Small intestine (tissue), 7 donors: ENCODE measurements around the gene SUFU. TPM values are rescaled to one million over a fixed set of nuclear protein-coding genes. Genes with fewer than 3 reads are reported as not detected.

Source experiments
- DNase-seq, 2 donors: peaks; one replicate each; pipeline versions ENCODE4 v3.0.0 to v3.0.0-alpha.2; 2013
- FAIRE-seq: peaks from 2 replicates; lab custom pipeline; 2012; peaks lifted over from hg19 to GRCh38; lab: Jason Lieb, UNC
- H3K27ac ChIP-seq, 3 donors: one replicate each; pipeline ENCODE4 v1.5.1; 2013; ENCODE audit warnings: low read length in 2 of 3, mild to moderate bottlenecking in 2 of 3, control low read depth in 1 of 3, inconsistent platforms in 1 of 3, low read depth in 1 of 3, moderate library complexity in 1 of 3
- H3K27me3 ChIP-seq, 3 donors: one replicate each; pipeline ENCODE4 v1.6.1; 2013; ENCODE audit warnings: low read length in 3 of 3, inconsistent platforms in 1 of 3; ENCODE audit not compliant: control insufficient read depth in 3 of 3, insufficient read depth in 3 of 3
- H3K36me3 ChIP-seq, 3 donors: one replicate each; pipeline ENCODE4 v1.6.1; 2013; ENCODE audit warnings: low read length in 3 of 3, inconsistent platforms in 1 of 3, low read depth in 1 of 3, mild to moderate bottlenecking in 1 of 3, moderate library complexity in 1 of 3; ENCODE audit not compliant: control insufficient read depth in 3 of 3, insufficient read depth in 2 of 3
- H3K4me1 ChIP-seq, 3 donors: one replicate each; pipeline ENCODE4 v1.6.1; 2013; ENCODE audit warnings: low read length in 2 of 3, inconsistent platforms in 1 of 3, low read depth in 1 of 3, mild to moderate bottlenecking in 1 of 3, moderate library complexity in 1 of 3; ENCODE audit not compliant: control insufficient read depth in 3 of 3, insufficient read depth in 2 of 3
- H3K4me3 ChIP-seq, 3 donors: one replicate each; pipeline ENCODE4 v1.5.1; 2013; ENCODE audit warnings: low read length in 3 of 3, control low read depth in 1 of 3, inconsistent platforms in 1 of 3, low read depth in 1 of 3, mild to moderate bottlenecking in 1 of 3, moderate library complexity in 1 of 3
- H3K9me3 ChIP-seq, 2 donors: one replicate each; pipeline ENCODE4 v1.6.1; 2013; ENCODE audit warnings: low read depth in 1 of 2, low read length in 1 of 2; ENCODE audit not compliant: control insufficient read depth in 2 of 2, insufficient read depth in 1 of 2
- WGBS, 3 donors: extraction: QIAGEN DNeasy Blood & Tissue Kit; methylation state at CpG; one replicate each; pipeline ENCODE4 v1.1.7; 2013; 5-methylcytosine and 5-hydroxymethylcytosine counted together
- polyA plus RNA-seq, 4 donors: library from polyadenylated mRNA; stranded (reverse) in 3 of 4; unstranded in 1 of 4; fragments of 200-250 nt in 3 of 4; fragments of 120-200 nt in 1 of 4; gene quantifications; one replicate each; pipeline versions ENCODE4 v1.2.1 to v1.2.3, GENCODE V29; 2013
- donor health status: healthy with polysubstance abuse.
- donor health status: control.
- donor health status: control.
- donor health status: Bipolar disorder and iron deficiency.
- donor health status: healthy.

Gene SUFU
- polyA plus RNA-seq, 4 donors: 2.2 to 15.0 (median 4.0) TPM

GRCh38 chr10:102631525-102632393, 128.0 kb downstream of the SUFU start:
- Histone ChIP-seq H3K27me3 (no peaks in the 10 kb centered on the region), H3K27ac (peak overlapping the region in 2 of 3 donors; percentile 61 to 69), H3K9me3 (no peaks in the 10 kb centered on the region), H3K4me1 (peaks cover 0 to 51% (median 7%) of the 10 kb centered on the region in 3 donors), H3K4me3 (no peak overlapping the region), H3K36me3 (peaks cover 0 to 59% (median 0%) of the 10 kb centered on the region in 3 donors)
- DNase-seq (no peak), FAIRE-seq (no peak)
- 88 to 92% (median 91%) methylated on average over 10 of the region's 10 CpGs for WGBS, 3 donors

GRCh38 chr10:102632394-102633111, 128.8 kb downstream of the SUFU start:
- Histone ChIP-seq H3K9me3 (no peaks in the 10 kb centered on the region), H3K27ac (peak overlapping the region in 2 of 3 donors; percentile 61 to 69), H3K4me3 (no peak overlapping the region), H3K27me3 (no peaks in the 10 kb centered on the region), H3K4me1 (peaks cover 0 to 46% (median 7%) of the 10 kb centered on the region in 3 donors), H3K36me3 (peaks cover 0 to 53% (median 0%) of the 10 kb centered on the region in 3 donors)
- WGBS, 3 donors: 49 to 64% (median 62%) methylated on average over 5 of the region's 5 CpGs
- FAIRE-seq: no peak
- no peak for DNase-seq

- H3K9me3 ChIP-seq: no peaks in the 10 kb centered on the region
- FAIRE-seq (no peak), DNase-seq (no peak)
- no peaks in the 10 kb centered on the region for H3K27me3 ChIP-seq
- H3K27ac ChIP-seq: peak overlapping the region in 2 of 3 donors; percentile 61 to 88
- H3K4me1 ChIP-seq: peaks cover 0 to 38% (median 3%) of the 10 kb centered on the region in 3 donors
- WGBS, 3 donors: 28 to 75% (median 47%) methylated on average over 6 of the region's 6 CpGs
- H3K4me3 ChIP-seq: no peak overlapping the region
- H3K36me3 ChIP-seq: peaks cover 0 to 46% (median 0%) of the 10 kb centered on the region in 3 donors
Measured at GRCh38 chr10:102633287-102633686, 129.5 kb downstream of the SUFU start.

GRCh38 chr10:102633848-102634247, 130.1 kb downstream of the SUFU start:
- FAIRE-seq (no peak), DNase-seq (no peak)
- H3K4me3 ChIP-seq: no peak overlapping the region
- peaks cover 0 to 42% (median 0%) of the 10 kb centered on the region in 3 donors for H3K36me3 ChIP-seq
- no peaks in the 10 kb centered on the region for H3K9me3 ChIP-seq
- H3K27me3 ChIP-seq: no peaks in the 10 kb centered on the region
- peaks cover 0 to 37% (median 3%) of the 10 kb centered on the region in 3 donors for H3K4me1 ChIP-seq
- 78 to 91% (median 85%) methylated on average over 5 of the region's 5 CpGs for WGBS, 3 donors
- peak overlapping the region in 2 of 3 donors; percentile 61 to 88 for H3K27ac ChIP-seq

GRCh38 chr10:102634686-102635085, 130.9 kb downstream of the SUFU start:
- Histone ChIP-seq H3K27ac (no peak overlapping the region), H3K4me1 (peaks cover 0 to 31% (median 3%) of the 10 kb centered on the region in 3 donors), H3K27me3 (no peaks in the 10 kb centered on the region), H3K9me3 (no peaks in the 10 kb centered on the region), H3K36me3 (peaks cover 0 to 34% (median 0%) of the 10 kb centered on the region in 3 donors), H3K4me3 (no peak overlapping the region)
- no peak for FAIRE-seq
- WGBS, 3 donors: 63 to 68% (median 68%) methylated on average over 4 of the region's 4 CpGs
- no peak for DNase-seq

DNA sequence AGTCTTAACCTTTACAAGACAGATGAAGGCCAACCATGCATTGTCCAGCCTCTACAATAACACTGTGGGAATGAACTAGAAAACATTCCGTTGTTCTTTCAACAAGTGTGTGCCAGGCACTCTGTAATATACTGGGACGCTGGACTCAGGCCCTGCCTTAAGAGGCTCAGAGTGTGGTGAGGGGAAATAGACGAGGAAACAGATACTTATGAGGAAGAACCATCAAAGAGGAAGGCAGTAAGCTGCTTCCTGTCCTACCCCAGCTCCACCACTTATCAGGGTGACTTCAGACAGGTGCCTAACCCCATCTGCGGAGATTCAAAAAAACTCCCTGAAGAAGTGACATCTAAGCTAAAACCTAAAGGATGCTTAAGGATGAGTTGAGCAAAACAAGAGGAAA, 131.6 kb downstream of the SUFU start:
- Histone ChIP-seq H3K27ac (peak overlapping the region in 1 of 3 donors; percentile 14), H3K4me1 (peaks cover 0 to 28% (median 3%) of the 10 kb centered on the region in 3 donors), H3K9me3 (no peaks in the 10 kb centered on the region), H3K27me3 (no peaks in the 10 kb centered on the region), H3K36me3 (peaks cover 0 to 27% (median 0%) of the 10 kb centered on the region in 3 donors), H3K4me3 (no peak overlapping the region)
- FAIRE-seq (no peak), DNase-seq (no peak)
- WGBS, 3 donors: 51 to 58% (median 56%) methylated on average over 4 of the region's 4 CpGs

GRCh38 chr10:102639537-102639936, 135.8 kb downstream of the SUFU start:
- 9 to 35% (median 25%) methylated on average over 2 of the region's 2 CpGs for WGBS, 3 donors
- Histone ChIP-seq H3K36me3 (no peaks in the 10 kb centered on the region), H3K9me3 (no peaks in the 10 kb centered on the region), H3K4me1 (peaks cover 0 to 13% (median 0%) of the 10 kb centered on the region in 3 donors), H3K4me3 (no peak overlapping the region), H3K27me3 (no peaks in the 10 kb centered on the region), H3K27ac (no peak overlapping the region)
- no peak for DNase-seq
- no peak for FAIRE-seq

- DNase-seq (peak in 1 of 2 donors; percentile 52), FAIRE-seq (no peak)
- 11 to 31% (median 22%) methylated on average over 7 of the region's 7 CpGs for WGBS, 3 donors
- Histone ChIP-seq H3K4me3 (peak overlapping the region in 2 of 3 donors; percentile 81 to 95), H3K9me3 (no peaks in the 10 kb centered on the region), H3K36me3 (peaks cover 0 to 8% (median 0%) of the 10 kb centered on the region in 3 donors), H3K4me1 (peaks cover 0 to 6% (median 0%) of the 10 kb centered on the region in 3 donors), H3K27me3 (no peaks in the 10 kb centered on the region), H3K27ac (peak overlapping the region; percentile 59 to 93 (median 72))
Measured at GRCh38 chr10:102641402-102641801, 137.6 kb downstream of the SUFU start.
